ENCODE measurements around the gene AK8. TPM values are rescaled to one million over a fixed set of nuclear protein-coding genes. Genes with fewer than 3 reads are reported as not detected.

Gene AK8
- total RNA-seq, 4 donors from 2014 or later: 0.27 to 1.3 TPM; not detected in 2

- in situ Hi-C loops (cut with MboI; ENCODE audit: low pct_ligation_motif_present in 1 of 4, low pct_unique_long_range_greater_than_20kb in 1 of 4, low sequenced_read_pairs in 3 of 4) (no loop called here), intact Hi-C loops (cut with DNase I; ENCODE audit: low total_unique reads) (no loop called here)
- Histone ChIP-seq H3K4me3 (no peak overlapping the region), H3K27me3 (peaks cover 6% of the 10 kb centered on the region), H3K36me3 (no peaks in the 10 kb centered on the region), H3K27ac (no peak overlapping the region), H3K9me3 (no peaks in the 10 kb centered on the region), H3K4me1 (no peaks in the 10 kb centered on the region)
- WGBS, 2 donors (ENCODE audit: low coverage in 1 of 2): 60 to 70% methylated on average over 1 of the region's 1 CpG
- no peak for DNase-seq
- TF ChIP-seq CTCF (IDR thresholded peaks at IDR 0.05): no peak
- TF ChIP-seq POLR2AphosphoS5 (IDR thresholded peaks at IDR 0.05): no peak
These were observed 118.0 kb downstream of the AK8 start for GRCh38 chr9:132760057-132760456.

GRCh38 chr9:132757016-132757415, 121.1 kb downstream of the AK8 start:
- Histone ChIP-seq H3K27me3 (peaks cover 6% of the 10 kb centered on the region), H3K36me3 (no peaks in the 10 kb centered on the region), H3K4me1 (peaks cover 0 to 10% (median 1%) of the 10 kb centered on the region in 4 donors), H3K4me3 (no peak overlapping the region), H3K9me3 (no peaks in the 10 kb centered on the region), H3K27ac (no peak overlapping the region)
- DNase-seq: no peak
- TF ChIP-seq POLR2A (IDR thresholded peaks at IDR 0.05): no peak
- TF ChIP-seq CTCF (IDR thresholded peaks at IDR 0.05): no peak
- no peak for TF ChIP-seq EP300 (IDR thresholded peaks at IDR 0.05; ENCODE audit: low read depth)
- TF ChIP-seq POLR2AphosphoS5 (IDR thresholded peaks at IDR 0.05): no peak
- 80 to 90% methylated on average over 3 to 18 of the region's 18 CpGs for WGBS, 2 donors (ENCODE audit: low coverage in 1 of 2)
- intact Hi-C loops (cut with DNase I; ENCODE audit: low total_unique reads): no loop called here
- in situ Hi-C loops (cut with MboI; ENCODE audit: low pct_ligation_motif_present in 1 of 4, low pct_unique_long_range_greater_than_20kb in 1 of 4, low sequenced_read_pairs in 3 of 4): no loop called here

GRCh38 chr9:132756214-132756845, 121.8 kb downstream of the AK8 start:
- no peak for DNase-seq
- intact Hi-C loops (cut with DNase I; ENCODE audit: low total_unique reads): no loop called here
- WGBS, 2 donors (ENCODE audit: low coverage in 1 of 2): 79 to 86% methylated on average over 9 to 18 of the region's 18 CpGs
- H3K27me3 ChIP-seq: peaks cover 6% of the 10 kb centered on the region
- peaks cover 0 to 10% (median 1%) of the 10 kb centered on the region in 4 donors for H3K4me1 ChIP-seq
- H3K9me3 ChIP-seq: no peaks in the 10 kb centered on the region
- H3K27ac ChIP-seq: no peak overlapping the region
- no peaks in the 10 kb centered on the region for H3K36me3 ChIP-seq
- no peak overlapping the region for H3K4me3 ChIP-seq
- no peak for TF ChIP-seq CTCF (IDR thresholded peaks at IDR 0.05)
- TF ChIP-seq EP300 (IDR thresholded peaks at IDR 0.05; ENCODE audit: low read depth): no peak
- TF ChIP-seq POLR2AphosphoS5 (IDR thresholded peaks at IDR 0.05): no peak
- TF ChIP-seq POLR2A (IDR thresholded peaks at IDR 0.05): no peak
- in situ Hi-C loops (cut with MboI; ENCODE audit: low pct_ligation_motif_present in 1 of 4, low pct_unique_long_range_greater_than_20kb in 1 of 4, low sequenced_read_pairs in 3 of 4): no loop called here

- 95% methylated on average over 9 of the region's 9 CpGs; no CpG with 5 or more reads in 1 of the 2 donors for WGBS, 2 donors (ENCODE audit: low coverage in 1 of 2)
- Histone ChIP-seq H3K27ac (no peak overlapping the region), H3K9me3 (no peaks in the 10 kb centered on the region), H3K4me3 (no peak overlapping the region), H3K4me1 (peaks cover 0 to 10% (median 1%) of the 10 kb centered on the region in 4 donors), H3K27me3 (peaks cover 4% of the 10 kb centered on the region), H3K36me3 (no peaks in the 10 kb centered on the region)
- TF ChIP-seq POLR2AphosphoS5 (IDR thresholded peaks at IDR 0.05): no peak
- TF ChIP-seq EP300 (IDR thresholded peaks at IDR 0.05; ENCODE audit: low read depth): no peak
- TF ChIP-seq POLR2A (IDR thresholded peaks at IDR 0.05): no peak
- TF ChIP-seq CTCF (IDR thresholded peaks at IDR 0.05): no peak
- no peak for DNase-seq
- intact Hi-C loops (cut with DNase I; ENCODE audit: low total_unique reads): no loop called here
- in situ Hi-C loops (cut with MboI; ENCODE audit: low pct_ligation_motif_present in 1 of 4, low pct_unique_long_range_greater_than_20kb in 1 of 4, low sequenced_read_pairs in 3 of 4): no loop called here
These were observed 123.0 kb downstream of the AK8 start for GRCh38 chr9:132755096-132755495.

All from transverse colon (tissue), 4 donors.